Lower leg skin (tissue), 3 donors: ENCODE measurements around the gene CDKAL1.

Source experiments
- POLR2A ChIP-seq, 2 donors: fragments of 450-650 bp; IDR thresholded peaks; one replicate each; pipeline ENCODE4 v1.6.1; 2016 to 2017; ENCODE audit warnings: antibody characterized with exemption in 2 of 2, mild to moderate bottlenecking in 1 of 2, moderate library complexity in 1 of 2
- TF ChIP-seq, protein P1 (sequence below), 3 donors: fragments of 450-650 bp; IDR thresholded peaks; one replicate each; pipeline ENCODE4 v1.5.1; 2016; ENCODE audit warnings: antibody characterized with exemption in 3 of 3, mild to moderate bottlenecking in 3 of 3, moderate library complexity in 2 of 3

DNA sequence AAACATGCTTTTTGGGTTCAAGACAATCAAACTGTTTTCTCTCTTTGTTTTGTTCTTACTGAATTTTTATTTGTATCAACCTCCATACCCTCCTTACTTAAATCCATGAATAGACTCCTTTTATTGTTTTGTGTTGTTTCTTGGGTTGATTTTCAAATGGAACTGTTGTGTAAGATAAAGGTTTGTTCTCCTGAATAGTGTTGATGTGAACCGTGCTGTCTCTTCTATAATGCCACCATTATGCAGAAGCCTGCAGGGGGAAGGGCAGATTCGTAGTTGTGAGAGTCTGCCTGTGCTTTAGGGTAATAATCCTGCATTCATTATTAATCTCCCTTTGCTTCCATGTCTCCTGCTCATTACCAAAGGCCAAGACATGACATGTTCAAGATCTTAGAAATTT is 105.9 kb downstream of the CDKAL1 start:
- TF ChIP-seq, protein P1, sequence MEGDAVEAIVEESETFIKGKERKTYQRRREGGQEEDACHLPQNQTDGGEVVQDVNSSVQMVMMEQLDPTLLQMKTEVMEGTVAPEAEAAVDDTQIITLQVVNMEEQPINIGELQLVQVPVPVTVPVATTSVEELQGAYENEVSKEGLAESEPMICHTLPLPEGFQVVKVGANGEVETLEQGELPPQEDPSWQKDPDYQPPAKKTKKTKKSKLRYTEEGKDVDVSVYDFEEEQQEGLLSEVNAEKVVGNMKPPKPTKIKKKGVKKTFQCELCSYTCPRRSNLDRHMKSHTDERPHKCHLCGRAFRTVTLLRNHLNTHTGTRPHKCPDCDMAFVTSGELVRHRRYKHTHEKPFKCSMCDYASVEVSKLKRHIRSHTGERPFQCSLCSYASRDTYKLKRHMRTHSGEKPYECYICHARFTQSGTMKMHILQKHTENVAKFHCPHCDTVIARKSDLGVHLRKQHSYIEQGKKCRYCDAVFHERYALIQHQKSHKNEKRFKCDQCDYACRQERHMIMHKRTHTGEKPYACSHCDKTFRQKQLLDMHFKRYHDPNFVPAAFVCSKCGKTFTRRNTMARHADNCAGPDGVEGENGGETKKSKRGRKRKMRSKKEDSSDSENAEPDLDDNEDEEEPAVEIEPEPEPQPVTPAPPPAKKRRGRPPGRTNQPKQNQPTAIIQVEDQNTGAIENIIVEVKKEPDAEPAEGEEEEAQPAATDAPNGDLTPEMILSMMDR (IDR thresholded peaks at IDR 0.05) = no peak
- no peak for TF ChIP-seq POLR2A (IDR thresholded peaks at IDR 0.05)
